GM12878 (cell line): Measurements from ENCODE around the gene PRKAR1A. TPM values are rescaled to one million over a fixed set of nuclear protein-coding genes. Genes with fewer than 3 reads are reported as not detected.

Experiments used
- ATAC-seq: fragments of 200-7000 bp; cut with Tn5 transposase; 3 replicates; pipeline ENCODE4 v1.9.1; 2020; ENCODE audit warnings: mild to moderate bottlenecking, moderate library complexity
- BruUV-seq: library from RNA; stranded (reverse); fragments of 400-500 nt; replicated peaks from 2 replicates; lab custom pipeline; 2021; lab: Mats Ljungman, UMichigan
- CTCF ChIA-PET: fragments of 300-600 bp; sonication (Branson Sonifier 250); formaldehyde crosslinking; extraction: SDS; loops from one replicate; lab custom pipeline; 2021; ENCODE audit warnings: inconsistent platforms; lab: Yijun Ruan, JAX
- POLR2A ChIA-PET: fragments of 350-600 bp; formaldehyde crosslinking; extraction: SDS; loops from one replicate; lab custom pipeline; 2021; ENCODE audit warnings: inconsistent platforms; lab: Charles Lee
- RAD21 ChIA-PET: fragments of 300-600 bp; sonication (Branson Sonifier 250); formaldehyde crosslinking; loops from one replicate; lab custom pipeline; 2023; ENCODE audit warnings: antibody characterized with exemption; ENCODE audit not compliant: unreplicated experiment; lab: Charles Lee
- SMC1A ChIA-PET: fragments of 300-600 bp; sonication (Branson Sonifier 250); formaldehyde crosslinking; loops from one replicate; lab custom pipeline; 2023; ENCODE audit not compliant: unreplicated experiment, uncharacterized antibody; lab: Charles Lee
- DNase-seq: peaks from one replicate; pipeline ENCODE4 v3.0.0-alpha.2; 2011; ENCODE audit warnings: low read depth, low spot score
- FAIRE-seq: peaks from 3 replicates; lab custom pipeline; 2011; peaks lifted over from hg19 to GRCh38; lab: Jason Lieb, UNC
- H2AFZ ChIP-seq: 2 replicates; pipeline ENCODE4 v1.6.0; 2011; ENCODE audit warnings: low read depth, low read length, control low read depth; ENCODE audit not compliant: control insufficient read depth
- H3K27ac ChIP-seq: 2 replicates; pipeline ENCODE4 v1.5.1; 2011; ENCODE audit warnings: control low read depth; ENCODE audit not compliant: control insufficient read depth, insufficient read depth
- H3K27me3 ChIP-seq, 2 experiments: replicated peaks in 1 of 2; 2 replicates each; pipeline versions ENCODE4 v1.6.0 to v1.6.1; 2011; ENCODE audit warnings: low read length in 1 of 2; ENCODE audit not compliant: control insufficient read depth in 2 of 2, insufficient read depth in 2 of 2
- H3K36me3 ChIP-seq, 2 experiments: 2 replicates each; pipeline ENCODE4 v1.5.1; 2011; ENCODE audit warnings: low read length in 1 of 2; ENCODE audit not compliant: control insufficient read depth in 2 of 2, insufficient read depth in 2 of 2
- H3K4me1 ChIP-seq: 2 replicates; pipeline ENCODE4 v1.6.1; 2011; ENCODE audit warnings: mild to moderate bottlenecking, low read length, moderate library complexity, mixed read lengths; ENCODE audit not compliant: control insufficient read depth, insufficient read depth
- H3K4me2 ChIP-seq: 2 replicates; pipeline ENCODE4 v1.6.0; 2011; ENCODE audit warnings: control low read depth; ENCODE audit not compliant: control insufficient read depth, insufficient read depth
- H3K4me3 ChIP-seq: fragments of 200-600 bp; sonication (generic); 2 replicates; pipeline ENCODE4 v1.5.1; 2016
- H3K79me2 ChIP-seq: 2 replicates; pipeline ENCODE4 v1.6.0; 2011; ENCODE audit warnings: low read length; ENCODE audit not compliant: control insufficient read depth, insufficient read depth
- H3K9ac ChIP-seq: 2 replicates; pipeline ENCODE4 v1.8.0; 2011; ENCODE audit warnings: low read length, control low read depth, mixed read lengths; ENCODE audit not compliant: control insufficient read depth, insufficient read depth
- H3K9me3 ChIP-seq: replicated peaks from 3 replicates; pipeline ENCODE4 v1.5.1; 2011; ENCODE audit warnings: mild to moderate bottlenecking, low read length; ENCODE audit not compliant: control insufficient read depth, insufficient read depth
- H4K20me1 ChIP-seq: 2 replicates; pipeline ENCODE4 v1.6.0; 2011; ENCODE audit not compliant: control insufficient read depth, insufficient read depth
- ASH2L ChIP-seq: fragments of 300-600, 200-600 bp; sonication (generic); IDR thresholded peaks from 2 replicates; pipeline ENCODE4 v1.6.1; 2017; ENCODE audit warnings: low read depth, mild to moderate bottlenecking, borderline replicate concordance
- BCLAF1 ChIP-seq: fragments of 450-650 bp; IDR thresholded peaks from 2 replicates; pipeline ENCODE4 v1.6.1; 2017; ENCODE audit warnings: antibody characterized with exemption, mild to moderate bottlenecking, moderate library complexity
- CEBPB ChIP-seq, 2 experiments: fragments of 150-350 bp in 1 of 2; IDR thresholded peaks; 2 replicates each; pipeline ENCODE4 v1.6.1; 2012 to 2014; ENCODE audit warnings: low read depth in 2 of 2, low read length in 2 of 2, borderline replicate concordance in 1 of 2, inconsistent platforms in 1 of 2
- DPF2 ChIP-seq: fragments of 450-650 bp; IDR thresholded peaks from 2 replicates; pipeline ENCODE4 v1.6.1; 2017; ENCODE audit warnings: mild to moderate bottlenecking
- E2F4 ChIP-seq: IDR thresholded peaks from 2 replicates; pipeline ENCODE4 v1.6.1; 2012; ENCODE audit warnings: low read depth, low read length, improper control_type of control experiment
- HDAC2 ChIP-seq: fragments of 200-600 bp; sonication (generic); IDR thresholded peaks from 2 replicates; pipeline ENCODE4 v1.6.1; 2017
- HSF1 ChIP-seq: fragments of 150-350 bp; IDR thresholded peaks from 2 replicates; pipeline ENCODE4 v1.6.1; 2014; ENCODE audit warnings: mild to moderate bottlenecking, low read depth, low read length
- NFYB ChIP-seq: IDR thresholded peaks from 2 replicates; pipeline ENCODE4 v1.6.1; 2011; ENCODE audit warnings: low read depth, mild to moderate bottlenecking, low read length, improper control_type of control experiment, moderate library complexity; ENCODE audit not compliant: insufficient read depth
- PKNOX1 ChIP-seq: fragments of 450-650 bp; IDR thresholded peaks from 2 replicates; pipeline ENCODE4 v1.6.1; 2016; ENCODE audit warnings: mild to moderate bottlenecking
- PML ChIP-seq: IDR thresholded peaks from 2 replicates; pipeline ENCODE4 v1.6.1; 2012; ENCODE audit warnings: low read length, inconsistent platforms
- POLR2A ChIP-seq: IDR thresholded peaks from 2 replicates; pipeline ENCODE4 v1.6.1; 2011; ENCODE audit warnings: low read depth, mild to moderate bottlenecking, low read length
- RBBP5 ChIP-seq: fragments of 200-600 bp; sonication (generic); conservative IDR thresholded peaks from 2 replicates; pipeline ENCODE4 v1.6.1; 2016
- RELA ChIP-seq: fragments of 450-650 bp; IDR thresholded peaks from 2 replicates; pipeline ENCODE4 v1.8.0; 2014; ENCODE audit warnings: borderline replicate concordance; ENCODE audit not compliant: partially characterized antibody
- SMAD5 ChIP-seq: IDR thresholded peaks from 2 replicates; pipeline ENCODE4 v1.6.1; 2016; ENCODE audit warnings: antibody characterized with exemption, low read depth
- TCF3 ChIP-seq: IDR thresholded peaks from 2 replicates; pipeline ENCODE4 v1.6.1; 2012; ENCODE audit warnings: low read depth, mild to moderate bottlenecking, low read length, borderline replicate concordance; ENCODE audit not compliant: insufficient read depth
- ZNF687 ChIP-seq: fragments of 450-650 bp; IDR thresholded peaks from 2 replicates; pipeline ENCODE4 v1.6.1; 2017; ENCODE audit warnings: mild to moderate bottlenecking, moderate library complexity
- WGBS: methylation state at CpG from one replicate; pipeline ENCODE4 v1.1.6; 2016; ENCODE audit warnings: low lambda C conversion rate; ENCODE audit not compliant: insufficient replicate concordance, insufficient coverage; ENCODE audit errors: missing lambda C conversion rate; 5-methylcytosine and 5-hydroxymethylcytosine counted together
- in situ Hi-C: fragments of 300-500 bp; cut with MboI; formaldehyde crosslinking; loops from 9 replicates; pipeline ENCODE4 v1.14.3; 2018; ENCODE audit warnings: mixed read lengths
- intact Hi-C: fragments of 100-400 bp; cut with micrococcal nuclease; formaldehyde crosslinking; loops from one replicate; pipeline ENCODE4 v1.14.2; 2022; ENCODE audit not compliant: unreplicated experiment
- polyA plus RNA-seq, 11 experiments: library from polyadenylated mRNA; depleted of rRNA in 4 of 11; unstranded in 6 of 11; stranded (reverse) in 5 of 11; fragments of >200 nt; fragmentation: Nextera tagmentation in 4 of 11; fragmentation: Illumina TruSeq in 1 of 11; extraction: Ambion mirVana in 4 of 11; extraction: Trizol in 1 of 11; gene quantifications; 1 replicate in 1 of 11; 2 replicates in 10 of 11; pipeline versions ENCODE4 v1.2.1 to v1.2.3, GENCODE V29; 2011 to 2016; ENCODE audit warnings: inconsistent platforms in 2 of 11, missing spikeins in 2 of 11, low read depth in 1 of 11
- total RNA-seq, 4 experiments: library from RNA; depleted of rRNA in 3 of 4; stranded (reverse); fragments of >200 nt in 3 of 4; fragmentation: Illumina TruSeq in 1 of 4; extraction: Trizol in 1 of 4; gene quantifications; 2 replicates each; pipeline versions ENCODE4 v1.2.1 to v1.2.3, GENCODE V29; 2013 to 2021

Gene PRKAR1A
- total and polyA plus RNA-seq, 10 of the 15 experiments (the other 5 are each of a cell fraction or from before 2014, with no cell fraction given) = 29.1 to 200 (median 125) TPM

- no peak overlapping the region for H3K9ac ChIP-seq
- CTCF ChIA-PET = no interaction called here
- BruUV-seq = no TSS peak
- no peak overlapping the region for H2AFZ ChIP-seq
- in situ Hi-C loops = no loop called here
- POLR2A ChIA-PET = no interaction called here
- H3K4me1 ChIP-seq = no peaks in the 10 kb centered on the region
- FAIRE-seq = no peak
- no peak for DNase-seq
- H3K36me3 ChIP-seq = no peaks in the 10 kb centered on the region
- H3K27ac ChIP-seq = no peak overlapping the region
- intact Hi-C loops = no loop called here
- ATAC-seq = no peak
- 98% methylated on average over 3 of the region's 3 CpGs for WGBS
- no peaks in the 10 kb centered on the region for H3K9me3 ChIP-seq
- RAD21 ChIA-PET = no interaction called here
- no peaks in the 10 kb centered on the region for H3K79me2 ChIP-seq
- H3K27me3 ChIP-seq = no peaks in the 10 kb centered on the region
- no peak overlapping the region for H3K4me3 ChIP-seq
- SMC1A ChIA-PET = no interaction called here
- no peaks in the 10 kb centered on the region for H4K20me1 ChIP-seq
- H3K4me2 ChIP-seq = no peak overlapping the region
- no peak for TF ChIP-seq BCLAF1
- no peak for TF ChIP-seq DPF2
- TF ChIP-seq HDAC2 = no peak
- no peak for TF ChIP-seq HSF1
- TF ChIP-seq RBBP5 = no peak
- TF ChIP-seq PML = no peak
- TF ChIP-seq ASH2L = no peak
- TF ChIP-seq RELA = no peak
- TF ChIP-seq PKNOX1 = no peak
- no peak for TF ChIP-seq CEBPB (IDR thresholded peaks at IDR 0.05; ENCODE audit: borderline replicate concordance in 1 of 2, low read depth in 2 of 2, low read length in 2 of 2)
- no peak for TF ChIP-seq POLR2A
- no peak for TF ChIP-seq TCF3
- no peak for TF ChIP-seq SMAD5
- no peak for TF ChIP-seq ZNF687
- no peak for TF ChIP-seq E2F4
- no peak for TF ChIP-seq NFYB
Observed at GRCh38 chr17:68577497-68577821, 65.2 kb downstream of the PRKAR1A start.
